Fibroblast of skin of right quadriceps (primary cell): ENCODE data around the gene RANBP17.
"Not testable (repeated sequence)": the region's sequence is repeated elsewhere in the genome, so short reads cannot be mapped to it uniquely, and the experiment has no call there.

ENCODE experiments used
- DNase-seq: peaks from one replicate; pipeline ENCODE4 v3.0.0-alpha.2; 2013

The RANBP17 gene

GRCh38 chr5:171162165-171162564, 300.3 kb downstream of the RANBP17 start:
- DNase-seq, result no peak

GRCh38 chr5:171162596-171162995, 300.8 kb downstream of the RANBP17 start:
- DNase-seq, result peak; percentile 36

GRCh38 chr5:171166766-171167165, 304.9 kb downstream of the RANBP17 start:
- DNase-seq, result no peak

GRCh38 chr5:171168171-171168570, 306.4 kb downstream of the RANBP17 start:
- DNase-seq, result peak; percentile 10

GRCh38 chr5:171174960-171175359, 313.1 kb downstream of the RANBP17 start:
- DNase-seq, result not testable (repeated sequence)

GRCh38 chr5:171175746-171176145, 313.9 kb downstream of the RANBP17 start:
- peak; percentile 17 for DNase-seq

GRCh38 chr5:171178190-171178589, 316.4 kb downstream of the RANBP17 start:
- not testable (repeated sequence) for DNase-seq

- DNase-seq, result no peak
These were observed 326.2 kb downstream of the RANBP17 start for GRCh38 chr5:171188016-171188415.

- DNase-seq, result no peak
These were observed 327.6 kb downstream of the RANBP17 start for GRCh38 chr5:171189442-171189841.

GRCh38 chr5:171192111-171192510, 330.3 kb downstream of the RANBP17 start:
- no peak for DNase-seq

GRCh38 chr5:171201310-171201709, 339.5 kb downstream of the RANBP17 start:
- no peak for DNase-seq

- DNase-seq, result no peak
These were observed 343.6 kb downstream of the RANBP17 start for GRCh38 chr5:171205375-171205774.

GRCh38 chr5:171207256-171207847, 345.5 kb downstream of the RANBP17 start:
- DNase-seq, result peak; percentile 59

- DNase-seq, result peak; percentile 27
These were observed 360.1 kb downstream of the RANBP17 start for GRCh38 chr5:171221916-171222315.

GRCh38 chr5:171223927-171224326, 362.1 kb downstream of the RANBP17 start:
- DNase-seq, result no peak

- no peak for DNase-seq
These were observed 364.4 kb downstream of the RANBP17 start for GRCh38 chr5:171226096-171226754.

- no peak for DNase-seq
These were observed 365.0 kb downstream of the RANBP17 start for GRCh38 chr5:171226864-171227263.

- no peak for DNase-seq
These were observed 374.8 kb downstream of the RANBP17 start for GRCh38 chr5:171236651-171237050.

- no peak for DNase-seq
These were observed 380.7 kb downstream of the RANBP17 start for GRCh38 chr5:171242521-171242920.

- DNase-seq, result no peak
These were observed 384.4 kb downstream of the RANBP17 start for GRCh38 chr5:171246231-171246630.

- DNase-seq, result no peak
These were observed 387.6 kb downstream of the RANBP17 start for GRCh38 chr5:171249460-171249859.

- DNase-seq, result no peak
These were observed 388.9 kb downstream of the RANBP17 start for GRCh38 chr5:171250738-171251137.

- DNase-seq, result no peak
These were observed 389.7 kb downstream of the RANBP17 start for GRCh38 chr5:171251519-171251918.

GRCh38 chr5:171252674-171253073, 390.9 kb downstream of the RANBP17 start:
- DNase-seq, result no peak
